NCI-H345 treated with DMSO at 0.1 percent for 48 hours (cell line): ENCODE data around the gene GNAI1.
A peak's percentile ranks its signal among the peaks of the same experiment; 100 is the strongest.

Experiments
- DNase-seq: peaks from one replicate; lab custom pipeline; 2025; ENCODE audit not compliant: unreplicated experiment; lab: John Stamatoyannopoulos, UW

Gene GNAI1

GRCh38 chr7:80134536-80135308, at the start of gene GNAI1:
Gene GNAI1, plus strand, starts transcription at chr7:80134831. Its CDS starts 330 bp downstream, at chr7:80135161.
- DNase-seq, result peak; percentile 48

- DNase-seq, result no peak
Measured at GRCh38 chr7:80087051-80087770, 47.4 kb upstream of the GNAI1 start.

- no peak for DNase-seq
Measured at GRCh38 chr7:80087771-80088170, 46.9 kb upstream of the GNAI1 start.

- no peak for DNase-seq
Measured at GRCh38 chr7:80088705-80089104, 45.9 kb upstream of the GNAI1 start.

- DNase-seq, result no peak
Measured at GRCh38 chr7:80089366-80089765, 45.3 kb upstream of the GNAI1 start.

GRCh38 chr7:80093349-80093748, 41.3 kb upstream of the GNAI1 start:
- no peak for DNase-seq

GRCh38 chr7:80095545-80095944, 39.1 kb upstream of the GNAI1 start:
- no peak for DNase-seq

GRCh38 chr7:80097756-80098155, 36.9 kb upstream of the GNAI1 start:
- DNase-seq, result no peak

- no peak for DNase-seq
Measured at GRCh38 chr7:80098795-80099194, 35.8 kb upstream of the GNAI1 start.

- no peak for DNase-seq
Measured at GRCh38 chr7:80100254-80100653, 34.4 kb upstream of the GNAI1 start.

GRCh38 chr7:80105701-80106408, 28.8 kb upstream of the GNAI1 start:
- no peak for DNase-seq

GRCh38 chr7:80106498-80107113, 28.0 kb upstream of the GNAI1 start:
- DNase-seq, result no peak

- no peak for DNase-seq
Measured at GRCh38 chr7:80107278-80107677, 27.4 kb upstream of the GNAI1 start.

- no peak for DNase-seq
Measured at GRCh38 chr7:80110376-80110775, 24.3 kb upstream of the GNAI1 start.

GRCh38 chr7:80114159-80114558, 20.5 kb upstream of the GNAI1 start:
- DNase-seq, result no peak

GRCh38 chr7:80124526-80125264, 9.9 kb upstream of the GNAI1 start:
- DNase-seq, result no peak

GRCh38 chr7:80127412-80128160, 7.0 kb upstream of the GNAI1 start:
- peak; percentile 85 for DNase-seq

GRCh38 chr7:80128918-80129317, 5.7 kb upstream of the GNAI1 start:
- DNase-seq, result no peak

- no peak for DNase-seq
Measured at GRCh38 chr7:80129785-80130184, 4.8 kb upstream of the GNAI1 start.
